HEK293 (cell line): ENCODE results near the gene ENAH.
A peak's percentile ranks its signal among the peaks of the same experiment; 100 is the strongest.

ENCODE experiments used
- GLI4 ChIP-seq: fragments of 450-650 bp; formaldehyde crosslinking; IDR thresholded peaks from 2 replicates; pipeline ENCODE4 v1.5.1; 2016; ENCODE audit warnings: missing biosample characterization, missing genetic modification characterization
- GLIS1 ChIP-seq: fragments of 450-650 bp; formaldehyde crosslinking; IDR thresholded peaks from 2 replicates; pipeline ENCODE4 v1.5.1; 2016; ENCODE audit warnings: missing biosample characterization, missing genetic modification characterization
- INSM2 ChIP-seq: fragments of 450-650 bp; formaldehyde crosslinking; IDR thresholded peaks from 2 replicates; pipeline ENCODE4 v1.5.1; 2016; ENCODE audit warnings: missing biosample characterization, missing genetic modification characterization
- KLF1 ChIP-seq: fragments of 450-650 bp; formaldehyde crosslinking; IDR thresholded peaks from 2 replicates; pipeline ENCODE4 v1.5.1; 2016; ENCODE audit warnings: missing biosample characterization, missing genetic modification characterization
- KLF7 ChIP-seq: fragments of 450-650 bp; formaldehyde crosslinking; IDR thresholded peaks from 2 replicates; pipeline ENCODE4 v1.5.1; 2016; ENCODE audit warnings: missing biosample characterization, missing genetic modification characterization, borderline replicate concordance
- ZBTB44 ChIP-seq: fragments of 450-650 bp; IDR thresholded peaks from 2 replicates; pipeline ENCODE4 v1.5.1; 2018; ENCODE audit warnings: missing biosample characterization, mild to moderate bottlenecking, missing genetic modification characterization
- ZEB2 ChIP-seq: fragments of 450-650 bp; formaldehyde crosslinking; IDR thresholded peaks from 2 replicates; pipeline ENCODE4 v1.5.1; 2016; ENCODE audit warnings: missing biosample characterization, missing genetic modification characterization
- ZNF112 ChIP-seq: fragments of 450-650 bp; formaldehyde crosslinking; IDR thresholded peaks from 2 replicates; pipeline ENCODE4 v1.5.0; 2017; ENCODE audit warnings: missing biosample characterization, missing genetic modification characterization
- ZNF155 ChIP-seq: fragments of 450-650 bp; formaldehyde crosslinking; IDR thresholded peaks from 2 replicates; pipeline ENCODE4 v1.5.1; 2016; ENCODE audit warnings: missing biosample characterization, missing genetic modification characterization
- ZNF18 ChIP-seq: fragments of 450-650 bp; formaldehyde crosslinking; IDR thresholded peaks from 2 replicates; pipeline ENCODE4 v1.5.1; 2016; ENCODE audit warnings: missing biosample characterization, missing genetic modification characterization
- ZNF530 ChIP-seq: fragments of 450-650 bp; formaldehyde crosslinking; IDR thresholded peaks from 2 replicates; pipeline ENCODE4 v1.5.1; 2016; ENCODE audit warnings: low read depth, missing biosample characterization, missing genetic modification characterization
- ZNF561 ChIP-seq: fragments of 450-650 bp; IDR thresholded peaks from 2 replicates; pipeline ENCODE4 v1.5.1; 2018; ENCODE audit warnings: missing biosample characterization, missing genetic modification characterization, borderline replicate concordance
- ZNF645 ChIP-seq: fragments of 450-650 bp; formaldehyde crosslinking; IDR thresholded peaks from 2 replicates; pipeline ENCODE4; 2016; ENCODE audit warnings: missing biosample characterization, missing genetic modification characterization
- TF ChIP-seq, protein P1 (sequence below): fragments of 450-650 bp; formaldehyde crosslinking; IDR thresholded peaks from 2 replicates; pipeline ENCODE4 v1.5.1; 2016; ENCODE audit warnings: missing biosample characterization, missing genetic modification characterization, borderline replicate concordance
- TF ChIP-seq, protein P2 (sequence below): fragments of 450-650 bp; formaldehyde crosslinking; IDR thresholded peaks from 2 replicates; pipeline ENCODE4 v1.5.1; 2016; ENCODE audit warnings: missing biosample characterization, missing genetic modification characterization
- TF ChIP-seq, protein P3 (sequence below): fragments of 450-650 bp; formaldehyde crosslinking; IDR thresholded peaks from 2 replicates; pipeline ENCODE4 v1.5.1; 2016; ENCODE audit warnings: missing biosample characterization, missing genetic modification characterization
- TF ChIP-seq, protein P4 (sequence below): fragments of 450-650 bp; formaldehyde crosslinking; conservative IDR thresholded peaks from 2 replicates; pipeline ENCODE4 v1.5.1; 2016; ENCODE audit warnings: low read depth, missing biosample characterization, missing genetic modification characterization
- TF ChIP-seq, protein P5 (sequence below): fragments of 450-650 bp; formaldehyde crosslinking; IDR thresholded peaks from 2 replicates; pipeline ENCODE4 v1.5.1; 2016; ENCODE audit warnings: missing biosample characterization, missing genetic modification characterization

The ENAH gene

GRCh38 chr1:225607355-225607754 is 45.6 kb downstream of the ENAH start (continued):
- TF ChIP-seq, protein P1, sequence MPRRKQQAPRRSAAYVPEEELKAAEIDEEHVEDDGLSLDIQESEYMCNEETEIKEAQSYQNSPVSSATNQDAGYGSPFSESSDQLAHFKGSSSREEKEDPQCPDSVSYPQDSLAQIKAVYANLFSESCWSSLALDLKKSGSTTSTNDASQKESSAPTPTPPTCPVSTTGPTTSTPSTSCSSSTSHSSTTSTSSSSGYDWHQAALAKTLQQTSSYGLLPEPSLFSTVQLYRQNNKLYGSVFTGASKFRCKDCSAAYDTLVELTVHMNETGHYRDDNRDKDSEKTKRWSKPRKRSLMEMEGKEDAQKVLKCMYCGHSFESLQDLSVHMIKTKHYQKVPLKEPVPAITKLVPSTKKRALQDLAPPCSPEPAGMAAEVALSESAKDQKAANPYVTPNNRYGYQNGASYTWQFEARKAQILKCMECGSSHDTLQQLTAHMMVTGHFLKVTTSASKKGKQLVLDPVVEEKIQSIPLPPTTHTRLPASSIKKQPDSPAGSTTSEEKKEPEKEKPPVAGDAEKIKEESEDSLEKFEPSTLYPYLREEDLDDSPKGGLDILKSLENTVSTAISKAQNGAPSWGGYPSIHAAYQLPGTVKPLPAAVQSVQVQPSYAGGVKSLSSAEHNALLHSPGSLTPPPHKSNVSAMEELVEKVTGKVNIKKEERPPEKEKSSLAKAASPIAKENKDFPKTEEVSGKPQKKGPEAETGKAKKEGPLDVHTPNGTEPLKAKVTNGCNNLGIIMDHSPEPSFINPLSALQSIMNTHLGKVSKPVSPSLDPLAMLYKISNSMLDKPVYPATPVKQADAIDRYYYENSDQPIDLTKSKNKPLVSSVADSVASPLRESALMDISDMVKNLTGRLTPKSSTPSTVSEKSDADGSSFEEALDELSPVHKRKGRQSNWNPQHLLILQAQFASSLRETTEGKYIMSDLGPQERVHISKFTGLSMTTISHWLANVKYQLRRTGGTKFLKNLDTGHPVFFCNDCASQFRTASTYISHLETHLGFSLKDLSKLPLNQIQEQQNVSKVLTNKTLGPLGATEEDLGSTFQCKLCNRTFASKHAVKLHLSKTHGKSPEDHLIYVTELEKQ (tag by site-specific recombination), result no peak
- TF ChIP-seq GLIS1 (peak; percentile 91), ZEB2 (tag by site-specific recombination) (peak; percentile 29; the same call in 1 of the 2 replicates), INSM2 (tag by site-specific recombination) (peak; percentile 78; the same call in 1 of the 2 replicates), ZNF155 (tag by site-specific recombination) (no peak), ZNF645 (tag by site-specific recombination) (no peak), ZNF530 (tag by site-specific recombination) (no peak), ZNF561 (tag by site-specific recombination) (no peak), GLI4 (tag by site-specific recombination) (no peak), ZNF18 (tag by site-specific recombination) (no peak), ZBTB44 (tag by site-specific recombination) (0 out of 2 replicates have a peak, but pooled peaks have one; percentile 12), ZNF112 (tag by site-specific recombination) (no peak), KLF7 (tag by site-specific recombination) (no peak), KLF1 (tag by site-specific recombination) (peak; percentile 41; the same call in 1 of the 2 replicates)
- TF ChIP-seq, protein P2, sequence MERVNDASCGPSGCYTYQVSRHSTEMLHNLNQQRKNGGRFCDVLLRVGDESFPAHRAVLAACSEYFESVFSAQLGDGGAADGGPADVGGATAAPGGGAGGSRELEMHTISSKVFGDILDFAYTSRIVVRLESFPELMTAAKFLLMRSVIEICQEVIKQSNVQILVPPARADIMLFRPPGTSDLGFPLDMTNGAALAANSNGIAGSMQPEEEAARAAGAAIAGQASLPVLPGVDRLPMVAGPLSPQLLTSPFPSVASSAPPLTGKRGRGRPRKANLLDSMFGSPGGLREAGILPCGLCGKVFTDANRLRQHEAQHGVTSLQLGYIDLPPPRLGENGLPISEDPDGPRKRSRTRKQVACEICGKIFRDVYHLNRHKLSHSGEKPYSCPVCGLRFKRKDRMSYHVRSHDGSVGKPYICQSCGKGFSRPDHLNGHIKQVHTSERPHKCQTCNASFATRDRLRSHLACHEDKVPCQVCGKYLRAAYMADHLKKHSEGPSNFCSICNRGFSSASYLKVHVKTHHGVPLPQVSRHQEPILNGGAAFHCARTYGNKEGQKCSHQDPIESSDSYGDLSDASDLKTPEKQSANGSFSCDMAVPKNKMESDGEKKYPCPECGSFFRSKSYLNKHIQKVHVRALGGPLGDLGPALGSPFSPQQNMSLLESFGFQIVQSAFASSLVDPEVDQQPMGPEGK (tag by site-specific recombination), result peak; percentile 70
- TF ChIP-seq, protein P3, sequence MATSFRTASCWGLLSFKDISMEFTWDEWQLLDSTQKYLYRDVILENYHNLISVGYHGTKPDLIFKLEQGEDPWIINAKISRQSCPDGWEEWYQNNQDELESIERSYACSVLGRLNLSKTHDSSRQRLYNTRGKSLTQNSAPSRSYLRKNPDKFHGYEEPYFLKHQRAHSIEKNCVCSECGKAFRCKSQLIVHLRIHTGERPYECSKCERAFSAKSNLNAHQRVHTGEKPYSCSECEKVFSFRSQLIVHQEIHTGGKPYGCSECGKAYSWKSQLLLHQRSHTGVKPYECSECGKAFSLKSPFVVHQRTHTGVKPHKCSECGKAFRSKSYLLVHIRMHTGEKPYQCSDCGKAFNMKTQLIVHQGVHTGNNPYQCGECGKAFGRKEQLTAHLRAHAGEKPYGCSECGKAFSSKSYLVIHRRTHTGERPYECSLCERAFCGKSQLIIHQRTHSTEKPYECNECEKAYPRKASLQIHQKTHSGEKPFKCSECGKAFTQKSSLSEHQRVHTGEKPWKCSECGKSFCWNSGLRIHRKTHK, result no peak
- TF ChIP-seq, protein P4, sequence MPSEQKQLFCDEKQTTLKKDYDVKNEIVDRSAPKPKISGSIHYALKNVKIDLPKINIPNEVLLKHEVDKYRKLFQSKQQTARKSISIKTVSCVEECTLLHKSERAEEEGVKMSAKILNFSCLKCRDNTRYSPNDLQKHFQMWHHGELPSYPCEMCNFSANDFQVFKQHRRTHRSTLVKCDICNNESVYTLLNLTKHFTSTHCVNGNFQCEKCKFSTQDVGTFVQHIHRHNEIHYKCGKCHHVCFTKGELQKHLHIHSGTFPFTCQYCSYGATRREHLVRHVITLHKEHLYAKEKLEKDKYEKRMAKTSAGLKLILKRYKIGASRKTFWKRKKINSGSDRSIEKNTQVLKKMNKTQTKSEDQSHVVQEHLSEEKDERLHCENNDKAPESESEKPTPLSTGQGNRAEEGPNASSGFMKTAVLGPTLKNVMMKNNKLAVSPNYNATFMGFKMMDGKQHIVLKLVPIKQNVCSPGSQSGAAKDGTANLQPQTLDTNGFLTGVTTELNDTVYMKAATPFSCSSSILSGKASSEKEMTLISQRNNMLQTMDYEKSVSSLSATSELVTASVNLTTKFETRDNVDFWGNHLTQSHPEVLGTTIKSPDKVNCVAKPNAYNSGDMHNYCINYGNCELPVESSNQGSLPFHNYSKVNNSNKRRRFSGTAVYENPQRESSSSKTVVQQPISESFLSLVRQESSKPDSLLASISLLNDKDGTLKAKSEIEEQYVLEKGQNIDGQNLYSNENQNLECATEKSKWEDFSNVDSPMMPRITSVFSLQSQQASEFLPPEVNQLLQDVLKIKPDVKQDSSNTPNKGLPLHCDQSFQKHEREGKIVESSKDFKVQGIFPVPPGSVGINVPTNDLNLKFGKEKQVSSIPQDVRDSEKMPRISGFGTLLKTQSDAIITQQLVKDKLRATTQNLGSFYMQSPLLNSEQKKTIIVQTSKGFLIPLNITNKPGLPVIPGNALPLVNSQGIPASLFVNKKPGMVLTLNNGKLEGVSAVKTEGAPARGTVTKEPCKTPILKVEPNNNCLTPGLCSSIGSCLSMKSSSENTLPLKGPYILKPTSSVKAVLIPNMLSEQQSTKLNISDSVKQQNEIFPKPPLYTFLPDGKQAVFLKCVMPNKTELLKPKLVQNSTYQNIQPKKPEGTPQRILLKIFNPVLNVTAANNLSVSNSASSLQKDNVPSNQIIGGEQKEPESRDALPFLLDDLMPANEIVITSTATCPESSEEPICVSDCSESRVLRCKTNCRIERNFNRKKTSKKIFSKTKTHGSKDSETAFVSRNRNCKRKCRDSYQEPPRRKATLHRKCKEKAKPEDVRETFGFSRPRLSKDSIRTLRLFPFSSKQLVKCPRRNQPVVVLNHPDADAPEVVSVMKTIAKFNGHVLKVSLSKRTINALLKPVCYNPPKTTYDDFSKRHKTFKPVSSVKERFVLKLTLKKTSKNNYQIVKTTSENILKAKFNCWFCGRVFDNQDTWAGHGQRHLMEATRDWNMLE (tag by site-specific recombination), result peak; percentile 17; the same call in 1 of the 2 replicates
- TF ChIP-seq, protein P5, sequence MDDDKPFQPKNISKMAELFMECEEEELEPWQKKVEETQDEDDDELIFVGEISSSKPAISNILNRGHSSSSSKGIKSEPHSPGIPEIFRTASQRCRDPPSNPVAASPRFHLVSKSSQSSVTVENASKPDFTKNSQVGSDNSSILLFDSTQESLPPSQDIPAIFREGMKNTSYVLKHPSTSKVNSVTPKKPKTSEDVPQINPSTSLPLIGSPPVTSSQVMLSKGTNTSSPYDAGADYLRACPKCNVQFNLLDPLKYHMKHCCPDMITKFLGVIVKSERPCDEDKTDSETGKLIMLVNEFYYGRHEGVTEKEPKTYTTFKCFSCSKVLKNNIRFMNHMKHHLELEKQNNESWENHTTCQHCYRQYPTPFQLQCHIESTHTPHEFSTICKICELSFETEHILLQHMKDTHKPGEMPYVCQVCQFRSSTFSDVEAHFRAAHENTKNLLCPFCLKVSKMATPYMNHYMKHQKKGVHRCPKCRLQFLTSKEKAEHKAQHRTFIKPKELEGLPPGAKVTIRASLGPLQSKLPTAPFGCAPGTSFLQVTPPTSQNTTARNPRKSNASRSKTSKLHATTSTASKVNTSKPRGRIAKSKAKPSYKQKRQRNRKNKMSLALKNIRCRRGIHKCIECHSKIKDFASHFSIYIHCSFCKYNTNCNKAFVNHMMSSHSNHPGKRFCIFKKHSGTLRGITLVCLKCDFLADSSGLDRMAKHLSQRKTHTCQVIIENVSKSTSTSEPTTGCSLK, result no peak
